Measurements from ENCODE around the gene APOA5. TPM values are rescaled to one million over a fixed set of nuclear protein-coding genes. Genes with fewer than 3 reads are reported as not detected.

APOA5 gene
- total and polyA plus RNA-seq, 2 of the 13 experiments (the other 11 are each of a cell fraction or from before 2014, with no cell fraction given): 44.0 to 49.1 TPM

DNA sequence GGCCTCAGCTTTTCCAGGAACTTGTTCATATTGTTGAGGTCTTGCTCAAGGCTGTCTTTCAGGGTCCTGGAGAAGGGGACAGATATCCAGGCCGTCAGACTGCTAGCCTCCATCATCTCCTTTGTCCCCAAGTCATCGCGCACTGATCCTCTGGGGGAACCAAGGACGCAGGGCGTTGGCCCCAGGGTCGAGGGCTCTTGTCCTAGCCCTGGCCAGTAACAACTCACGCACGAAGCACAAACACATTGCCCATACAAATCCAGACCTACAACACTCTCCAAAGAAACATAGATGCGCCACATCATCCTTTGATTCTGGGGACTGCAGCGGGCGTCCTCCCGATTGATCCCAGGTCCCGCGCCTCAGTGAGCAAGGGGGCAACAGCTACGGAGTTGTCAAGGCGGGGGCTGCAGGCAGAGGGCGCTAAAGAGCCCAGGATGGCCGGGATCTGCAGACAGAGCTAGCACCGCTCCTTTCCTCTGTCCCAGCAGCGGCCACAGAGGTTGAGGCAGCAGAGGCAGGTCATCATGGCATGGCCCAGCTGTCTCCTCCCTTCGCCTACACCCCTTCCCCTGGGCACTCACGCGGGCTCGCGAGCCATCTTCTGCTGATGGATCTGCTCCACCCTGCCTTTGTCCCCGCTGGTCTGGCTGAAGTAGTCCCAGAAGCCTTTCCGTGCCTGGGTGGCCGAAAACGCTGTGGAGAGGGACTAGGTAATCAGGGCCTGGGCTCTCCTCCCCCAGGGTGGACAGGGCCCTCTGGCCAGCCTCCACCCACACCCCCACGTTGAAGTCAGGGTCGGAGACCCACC is 472 bp downstream of the APOA5 start (continued):
- TF ChIP-seq ZC3H13 (CRISPR knock-in tag; IDR thresholded peaks at IDR 0.05) (peak; percentile 65; the same call in 1 of the 2 replicates), PCBP2 (optimal IDR thresholded peaks at IDR 0.05; ENCODE audit: low read depth, low read length, poor library complexity, severe bottlenecking) (no peak)
- TF ChIP-seq, protein P1, sequence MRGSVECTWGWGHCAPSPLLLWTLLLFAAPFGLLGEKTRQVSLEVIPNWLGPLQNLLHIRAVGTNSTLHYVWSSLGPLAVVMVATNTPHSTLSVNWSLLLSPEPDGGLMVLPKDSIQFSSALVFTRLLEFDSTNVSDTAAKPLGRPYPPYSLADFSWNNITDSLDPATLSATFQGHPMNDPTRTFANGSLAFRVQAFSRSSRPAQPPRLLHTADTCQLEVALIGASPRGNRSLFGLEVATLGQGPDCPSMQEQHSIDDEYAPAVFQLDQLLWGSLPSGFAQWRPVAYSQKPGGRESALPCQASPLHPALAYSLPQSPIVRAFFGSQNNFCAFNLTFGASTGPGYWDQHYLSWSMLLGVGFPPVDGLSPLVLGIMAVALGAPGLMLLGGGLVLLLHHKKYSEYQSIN (CRISPR knock-in tag; IDR thresholded peaks at IDR 0.05; ENCODE audit: borderline replicate concordance): no peak
- TF ChIP-seq, protein P2, sequence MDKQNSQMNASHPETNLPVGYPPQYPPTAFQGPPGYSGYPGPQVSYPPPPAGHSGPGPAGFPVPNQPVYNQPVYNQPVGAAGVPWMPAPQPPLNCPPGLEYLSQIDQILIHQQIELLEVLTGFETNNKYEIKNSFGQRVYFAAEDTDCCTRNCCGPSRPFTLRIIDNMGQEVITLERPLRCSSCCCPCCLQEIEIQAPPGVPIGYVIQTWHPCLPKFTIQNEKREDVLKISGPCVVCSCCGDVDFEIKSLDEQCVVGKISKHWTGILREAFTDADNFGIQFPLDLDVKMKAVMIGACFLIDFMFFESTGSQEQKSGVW (CRISPR knock-in tag; IDR thresholded peaks at IDR 0.05; ENCODE audit: borderline replicate concordance): no peak

DNA sequence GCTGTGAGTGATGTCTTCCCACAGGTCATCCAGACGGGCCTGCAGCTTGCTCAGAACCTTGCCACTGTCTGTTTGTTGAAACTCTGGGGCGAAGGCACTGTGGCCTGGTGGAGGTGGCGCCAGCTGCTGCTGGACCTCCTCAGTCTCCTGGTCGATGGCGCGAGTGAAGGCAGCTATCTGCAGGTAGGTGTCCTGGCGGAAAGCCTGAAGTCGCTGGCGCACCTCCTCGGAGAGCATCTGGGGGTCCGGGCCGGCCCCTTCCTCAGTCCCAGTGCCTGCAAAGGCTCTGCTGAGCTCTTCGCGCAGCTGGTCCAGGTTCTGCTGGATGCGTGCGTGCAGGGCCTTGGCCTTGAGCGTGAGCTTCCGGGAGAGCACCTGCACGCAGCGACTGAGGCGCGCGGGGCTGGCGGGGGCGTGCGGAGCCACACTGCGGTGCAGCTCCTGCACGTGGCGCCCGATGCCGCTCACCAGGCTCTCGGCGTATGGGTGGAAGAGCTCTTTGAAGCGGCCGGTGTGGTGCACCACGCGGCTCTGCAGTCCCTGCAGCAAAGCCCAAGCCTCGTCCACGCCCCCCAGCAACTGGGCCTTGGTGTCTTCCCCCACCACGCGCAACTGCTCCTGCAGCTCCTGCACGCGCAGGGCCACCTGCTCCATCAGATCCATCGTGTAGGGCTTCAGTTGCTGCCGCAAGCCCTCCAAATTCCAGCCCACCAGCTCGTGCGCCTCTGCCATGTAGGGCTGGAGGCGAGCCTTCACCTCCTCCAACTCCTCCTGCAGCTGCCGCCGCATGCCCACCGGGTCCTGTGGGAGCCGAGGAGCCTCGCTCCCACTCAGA is 1.3 kb downstream of the APOA5 start:
- POLR2A ChIA-PET: interaction anchor here (0.8 to 17.3 kb wide), 11 partner anchors 9 to 349 kb away, joined by 3 to 1365 read pairs (median 9); partner anchors contain the start of genes APOA1, APOA4, APOC3 and BUD13
- no peak for FAIRE-seq
- peak overlapping the region; percentile 87 for H3K27ac ChIP-seq (ENCODE audit: extremely low read length, insufficient read depth, low read length)
- no peak for DNase-seq (ENCODE audit: low spot score)
- in situ Hi-C loops (cut with HindIII; ENCODE audit: extremely low pct_ligation_motif_present, low pct_unique_long_range_greater_than_20kb): loop anchor here (5.0 to 10.0 kb wide), 2 partner anchors 47 to 304 kb away; partner anchors contain the start of genes APOA1 and SIK3
- peak overlapping the region in 2 of 3 experiments; percentile 45 to 83; a peak in 2 of 6 replicates for H3K4me3 ChIP-seq (replicated peaks in 1 of 3; ENCODE audit: insufficient read depth in 1 of 3, low read depth in 2 of 3, low read length in 3 of 3)
- no peaks in the 10 kb centered on the region; a peak in 1 of 5 replicates for H3K27me3 ChIP-seq (ENCODE audit: control insufficient read depth in 1 of 2, insufficient read depth in 2 of 2, low read length in 2 of 2)
- 90% methylated on average over 22 of the region's 53 CpGs for WGBS (ENCODE audit: low lambda C conversion rate)
- BruUV-seq (replicated peaks): no TSS peak
- H4K20me1 ChIP-seq (ENCODE audit: insufficient read depth, low read length): no peaks in the 10 kb centered on the region
- H3K4me1 ChIP-seq (ENCODE audit: insufficient read depth, low read length): peaks cover 83% of the 10 kb centered on the region
- H2AFZ ChIP-seq (ENCODE audit: low read length): no peak overlapping the region
- H3K4me2 ChIP-seq (ENCODE audit: low read depth, low read length): peak overlapping the region; percentile 99
- CTCF ChIA-PET (ENCODE audit: low intra/inter-chr PET ratio, low total read pairs): interaction anchor here (0.9 to 2.6 kb wide), 5 partner anchors 36 to 89 kb away, joined by 3 to 23 read pairs (median 4); no protein-coding TSS in a partner anchor
- peaks cover 2 to 14% of the 10 kb centered on the region in 2 experiments; a peak in 3 of 5 replicates for H3K36me3 ChIP-seq (replicated peaks in 1 of 2; ENCODE audit: control insufficient read depth in 1 of 2, insufficient read depth in 2 of 2, low read length in 2 of 2)
- H3K9ac ChIP-seq (ENCODE audit: insufficient read depth, low read depth, low read length): peak overlapping the region; percentile 80; the same call in 1 of the 2 replicates
- H3K9me3 ChIP-seq (ENCODE audit: low read length): no peaks in the 10 kb centered on the region
- H3K79me2 ChIP-seq (ENCODE audit: insufficient read depth, low read length): peaks cover 35% of the 10 kb centered on the region
- intact Hi-C loops (cut with micrococcal nuclease; ENCODE audit: unreplicated experiment): loop anchor here (1.0 kb wide), 1 partner anchor 47 kb away; the partner anchor contains the start of gene APOA1
- no peak for ATAC-seq
- TF ChIP-seq HNRNPH1 (optimal IDR thresholded peaks at IDR 0.05; ENCODE audit: low read depth, low read length): no peak
- peak; percentile 91 for TF ChIP-seq AGO2 (optimal IDR thresholded peaks at IDR 0.05; ENCODE audit: low read depth, low read length)
- no peak for TF ChIP-seq TAF1 (CRISPR knock-in tag; IDR thresholded peaks at IDR 0.05)
- TF ChIP-seq RBM22 (optimal IDR thresholded peaks at IDR 0.05; ENCODE audit: low read length): no peak
- TF ChIP-seq ZNF546 (CRISPR knock-in tag; conservative IDR thresholded peaks at IDR 0.05): 0 out of 2 replicates have a peak, but pooled peaks have one; percentile 14
- no peak for TF ChIP-seq HCFC1 (IDR thresholded peaks at IDR 0.05; ENCODE audit: low read depth, low read length)
- TF ChIP-seq, protein P3, sequence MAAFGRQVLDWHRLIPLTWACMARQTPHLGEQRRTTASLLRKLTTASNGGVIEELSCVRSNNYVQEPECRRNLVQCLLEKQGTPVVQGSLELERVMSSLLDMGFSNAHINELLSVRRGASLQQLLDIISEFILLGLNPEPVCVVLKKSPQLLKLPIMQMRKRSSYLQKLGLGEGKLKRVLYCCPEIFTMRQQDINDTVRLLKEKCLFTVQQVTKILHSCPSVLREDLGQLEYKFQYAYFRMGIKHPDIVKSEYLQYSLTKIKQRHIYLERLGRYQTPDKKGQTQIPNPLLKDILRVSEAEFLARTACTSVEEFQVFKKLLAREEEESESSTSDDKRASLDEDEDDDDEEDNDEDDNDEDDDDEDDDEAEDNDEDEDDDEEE (CRISPR knock-in tag; IDR thresholded peaks at IDR 0.05): no peak
- no peak for TF ChIP-seq ZNF558 (CRISPR knock-in tag; IDR thresholded peaks at IDR 0.05; ENCODE audit: borderline replicate concordance)
- no peak for TF ChIP-seq SNAI1 (CRISPR knock-in tag; IDR thresholded peaks at IDR 0.05; ENCODE audit: borderline replicate concordance)
- TF ChIP-seq RBFOX2 (IDR thresholded peaks at IDR 0.05; ENCODE audit: low read depth, low read length): peak; percentile 78
- no peak for TF ChIP-seq KMT2B (CRISPR knock-in tag; IDR thresholded peaks at IDR 0.05)
- no peak for TF ChIP-seq ZNF333 (CRISPR knock-in tag; IDR thresholded peaks at IDR 0.05; ENCODE audit: borderline replicate concordance)

All from HepG2 (cell line).